ENCODE measurements around the gene GPX2.
"Not testable (repeated sequence)": the region's sequence is repeated elsewhere in the genome, so short reads cannot be mapped to it uniquely, and the experiment has no call there.

The GPX2 gene

GRCh38 chr14:64938972-64939816, 3.4 kb downstream of the GPX2 start:
- DNase-seq = no peak

GRCh38 chr14:64937821-64938193, 4.7 kb downstream of the GPX2 start:
- no peak for DNase-seq

- DNase-seq = no peak
Observed at GRCh38 chr14:64937171-64937820, 5.2 kb downstream of the GPX2 start.

- DNase-seq = no peak
Observed at GRCh38 chr14:64935508-64935907, 7.0 kb downstream of the GPX2 start.

- no peak for DNase-seq
Observed at GRCh38 chr14:64934338-64934929, 8.1 kb downstream of the GPX2 start.

GRCh38 chr14:64932231-64932630, 10.3 kb downstream of the GPX2 start:
- no peak for DNase-seq

- DNase-seq = no peak
Observed at GRCh38 chr14:64931123-64931522, 11.4 kb downstream of the GPX2 start.

- no peak for DNase-seq
Observed at GRCh38 chr14:64930085-64930843, 12.3 kb downstream of the GPX2 start.

GRCh38 chr14:64929014-64929359, 13.6 kb downstream of the GPX2 start:
- no peak for DNase-seq

- no peak for DNase-seq
Observed at GRCh38 chr14:64928239-64929013, 14.1 kb downstream of the GPX2 start.

- DNase-seq = no peak
Observed at GRCh38 chr14:64927031-64927430, 15.5 kb downstream of the GPX2 start.

GRCh38 chr14:64926398-64926995, 16.0 kb downstream of the GPX2 start:
- no peak for DNase-seq

- DNase-seq = no peak
Observed at GRCh38 chr14:64923015-64923414, 19.5 kb downstream of the GPX2 start.

GRCh38 chr14:64920465-64920864, 22.1 kb downstream of the GPX2 start:
- no peak for DNase-seq

- no peak for DNase-seq
Observed at GRCh38 chr14:64919618-64920017, 22.9 kb downstream of the GPX2 start.

GRCh38 chr14:64919215-64919614, 23.3 kb downstream of the GPX2 start:
- no peak for DNase-seq

GRCh38 chr14:64918216-64918615, 24.3 kb downstream of the GPX2 start:
- DNase-seq = no peak

- no peak for DNase-seq
Observed at GRCh38 chr14:64915797-64916196, 26.7 kb downstream of the GPX2 start.

- no peak for DNase-seq
Observed at GRCh38 chr14:64915029-64915424, 27.5 kb downstream of the GPX2 start.

- DNase-seq = peak; percentile 76
Observed at GRCh38 chr14:64914237-64915028, 28.1 kb downstream of the GPX2 start, which contains the start of gene CHURC1. TSS of gene CHURC1 (plus strand) at chr14:64914455. CDS start at chr14:64914496, 41 bp downstream.

GRCh38 chr14:64913477-64913876, 29.1 kb downstream of the GPX2 start:
- DNase-seq = not testable (repeated sequence)

Measured in NCI-H1417 treated with DMSO at 0.1 percent for 48 hours (cell line).